ENCODE data around the gene SAMD14. TPM values are rescaled to one million over a fixed set of nuclear protein-coding genes. Genes with fewer than 3 reads are reported as not detected.

SAMD14 gene
- total and polyA plus RNA-seq, 7 experiments from 2014 or later: 0.70 to 0.78 TPM; not detected in 5

DNA sequence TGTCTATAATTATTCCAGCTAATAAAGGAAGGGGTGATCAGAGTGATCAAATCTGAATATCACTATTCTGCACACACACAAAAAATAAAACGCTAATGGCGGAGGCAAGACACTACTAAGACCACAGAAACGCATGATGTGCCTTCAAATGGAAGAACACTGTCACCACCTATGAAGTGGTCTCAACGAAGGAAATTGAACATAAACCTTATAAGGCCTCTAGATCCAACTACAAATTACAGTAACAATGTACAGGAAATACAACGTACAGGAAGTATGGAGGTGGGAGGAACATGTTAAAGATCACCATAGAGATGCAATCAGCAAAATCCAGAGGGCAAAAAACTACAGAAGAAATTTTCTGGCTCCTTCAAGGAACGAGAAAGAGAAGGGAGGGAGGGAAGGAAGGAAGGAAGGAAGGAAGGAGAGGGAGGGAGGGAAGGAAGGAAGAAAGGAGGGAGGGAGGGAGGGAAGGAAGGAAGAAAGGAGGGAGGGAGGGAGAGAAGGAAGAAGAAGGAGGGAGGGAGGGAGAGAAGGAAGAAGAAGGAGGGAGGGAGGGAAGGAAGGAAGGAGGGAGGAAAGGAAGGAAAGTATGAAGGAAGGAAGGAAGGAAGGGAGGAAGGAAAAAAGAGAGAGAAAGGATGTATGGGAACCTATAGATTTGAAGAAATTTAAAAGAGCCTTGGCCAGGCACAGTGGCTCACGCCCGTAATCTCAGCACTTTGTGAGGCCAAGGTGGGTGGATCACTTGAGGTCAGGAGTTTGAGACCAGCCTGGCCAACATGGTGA is 32.7 kb upstream of the SAMD14 start:
- H3K36me3 Mint-ChIP-seq: peaks cover 0 to 9% (median 0%) of the 10 kb centered on the region in 5 donors
- H3K4me3 Mint-ChIP-seq: peak overlapping the region; percentile 6 to 87 (median 64)
- no peak for ATAC-seq
- Histone ChIP-seq H3K27me3 (ENCODE audit: control insufficient read depth in 2 of 2, insufficient read depth in 2 of 2, low read length in 2 of 2) (no peaks in the 10 kb centered on the region), H3K4me1 (ENCODE audit: control insufficient read depth in 2 of 2, insufficient read depth in 2 of 2, low read length in 2 of 2) (peaks cover 18 to 31% of the 10 kb centered on the region in 2 donors), H3K4me3 (ENCODE audit: low read length) (no peak overlapping the region), H3K9me3 (ENCODE audit: control insufficient read depth in 2 of 3, low read length in 3 of 3) (no peaks in the 10 kb centered on the region), H3K36me3 (ENCODE audit: control insufficient read depth in 2 of 3, insufficient read depth in 3 of 3, low read length in 3 of 3) (no peaks in the 10 kb centered on the region), H3K27ac (ENCODE audit: low read depth, low read length) (peak overlapping the region; percentile 70)
- intact Hi-C loops (cut with micrococcal nuclease): no loop called here
- H3K27ac Mint-ChIP-seq: peak overlapping the region; percentile 47 to 99 (median 93)
- POLR2A ChIA-PET: interaction anchor here (0.6 to 2.6 kb wide), 9 partner anchors 9 to 68 kb away, joined by 3 to 31 read pairs (median 3); partner anchors contain the start of gene PPP1R9B
- peaks cover 22 to 39% (median 38%) of the 10 kb centered on the region in 7 donors for H3K4me1 Mint-ChIP-seq
- peaks cover 0 to 12% (median 0%) of the 10 kb centered on the region in 5 donors for H3K27me3 Mint-ChIP-seq
- CTCF ChIA-PET: interaction anchor here (0.5 to 2.8 kb wide), 15 partner anchors 8 to 227 kb away, joined by 3 to 59 read pairs (median 3); partner anchors contain the start of genes COL1A1 and PPP1R9B
- DNase-seq: peak in 4 of 9 donors; percentile 37 to 58 (median 51)
- H3K9me3 Mint-ChIP-seq: peaks cover 0 to 7% (median 0%) of the 10 kb centered on the region in 11 donors

DNA sequence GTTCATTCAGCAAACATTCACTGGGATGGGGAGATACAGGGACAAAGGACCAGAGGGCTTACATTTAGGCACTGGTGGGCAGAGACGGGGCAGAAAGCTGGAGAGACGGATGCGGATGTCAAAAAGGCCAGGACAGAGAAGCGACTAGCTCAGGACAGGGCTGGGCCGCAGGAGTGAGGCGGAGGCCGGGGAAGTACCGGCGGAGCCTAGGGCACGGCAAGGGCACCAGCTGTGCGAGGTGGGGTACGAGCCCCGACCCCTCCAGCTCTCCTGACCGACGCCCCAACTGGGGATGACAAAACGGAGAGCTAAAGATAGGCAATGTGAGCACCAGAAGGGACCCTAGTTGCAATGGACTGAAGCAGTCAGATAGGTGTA is 31.9 kb upstream of the SAMD14 start:
- H3K27ac Mint-ChIP-seq: peak overlapping the region; percentile 64 to 99 (median 97)
- intact Hi-C loops (cut with micrococcal nuclease): loop anchor here (1.0 kb wide), 5 partner anchors 11 to 67 kb away; partner anchors contain the start of gene PDK2 (in 2 of the 2)
- peak overlapping the region; percentile 66 to 87 (median 78) for H3K4me3 Mint-ChIP-seq
- peaks cover 0 to 7% (median 0%) of the 10 kb centered on the region in 11 donors for H3K9me3 Mint-ChIP-seq
- Histone ChIP-seq H3K27me3 (ENCODE audit: control insufficient read depth in 2 of 2, insufficient read depth in 2 of 2, low read length in 2 of 2) (no peaks in the 10 kb centered on the region), H3K27ac (ENCODE audit: low read depth, low read length) (peak overlapping the region; percentile 70), H3K4me3 (ENCODE audit: low read length) (peak overlapping the region; percentile 63), H3K9me3 (ENCODE audit: control insufficient read depth in 2 of 3, low read length in 3 of 3) (no peaks in the 10 kb centered on the region), H3K36me3 (ENCODE audit: control insufficient read depth in 2 of 3, insufficient read depth in 3 of 3, low read length in 3 of 3) (no peaks in the 10 kb centered on the region), H3K4me1 (ENCODE audit: control insufficient read depth in 2 of 2, insufficient read depth in 2 of 2, low read length in 2 of 2) (peaks cover 18 to 34% of the 10 kb centered on the region in 2 donors)
- DNase-seq: no peak
- ChIA-PET POLR2A (interaction anchor here (0.8 to 2.6 kb wide), 8 partner anchors 10 to 67 kb away, joined by 3 to 31 read pairs (median 6); partner anchors contain the start of gene PPP1R9B), CTCF (interaction anchor here (0.5 to 2.8 kb wide), 16 partner anchors 9 to 228 kb away, joined by 3 to 59 read pairs (median 3); partner anchors contain the start of genes COL1A1, PDK2 and PPP1R9B)
- no peak for ATAC-seq
- peaks cover 22 to 46% (median 39%) of the 10 kb centered on the region in 7 donors for H3K4me1 Mint-ChIP-seq
- peaks cover 0 to 12% (median 0%) of the 10 kb centered on the region in 5 donors for H3K27me3 Mint-ChIP-seq
- H3K36me3 Mint-ChIP-seq: peaks cover 0 to 9% (median 0%) of the 10 kb centered on the region in 5 donors

DNA sequence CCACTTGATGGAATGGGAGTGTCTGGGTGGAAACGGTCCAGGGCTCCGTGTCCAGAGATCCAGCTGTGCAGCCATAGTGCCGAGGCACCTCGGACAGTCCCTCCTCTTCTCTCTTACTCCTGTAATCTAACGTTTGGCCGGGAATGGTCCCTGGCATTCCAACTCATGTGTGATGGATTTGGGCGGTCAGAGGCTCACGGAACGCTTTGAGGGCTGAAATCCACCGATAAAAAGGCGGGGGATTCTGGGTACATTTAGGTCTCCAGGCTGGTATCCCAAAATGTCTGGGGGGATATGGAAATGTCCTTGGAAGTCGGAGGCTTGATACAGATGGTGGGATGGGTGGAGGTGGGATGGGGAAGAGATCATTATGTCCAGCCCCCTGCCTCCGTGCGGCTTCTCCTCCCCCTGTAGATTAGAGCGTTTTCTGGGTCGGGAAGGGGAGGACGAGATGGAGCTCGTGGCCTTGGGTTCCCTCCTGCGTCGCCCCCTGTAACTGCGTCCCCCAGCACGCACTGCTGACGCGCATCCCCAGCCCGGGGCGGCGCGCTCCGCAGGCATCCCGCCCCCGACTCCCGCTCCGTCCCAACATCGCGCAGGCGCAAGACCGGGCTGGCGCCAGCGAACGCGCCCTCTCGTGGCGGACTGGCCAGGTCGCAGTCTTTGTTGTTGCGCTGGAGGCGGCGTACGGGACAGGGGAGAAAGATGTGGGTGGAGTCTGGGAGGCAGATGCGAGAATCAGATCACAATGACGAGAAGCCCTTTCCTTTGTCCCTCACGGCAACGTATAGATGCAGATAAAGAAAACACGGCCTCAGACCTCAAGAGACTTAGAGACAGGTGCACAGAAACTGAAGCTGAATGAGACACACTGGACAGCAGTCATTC is 31.3 kb upstream of the SAMD14 start:
- H3K27ac ChIP-seq (ENCODE audit: low read depth, low read length): peak overlapping the region; percentile 70
- H3K27ac Mint-ChIP-seq: peak overlapping the region; percentile 64 to 99 (median 97)
- H3K27me3 ChIP-seq (ENCODE audit: control insufficient read depth in 2 of 2, insufficient read depth in 2 of 2, low read length in 2 of 2): no peaks in the 10 kb centered on the region
- no peaks in the 10 kb centered on the region for H3K9me3 ChIP-seq (ENCODE audit: control insufficient read depth in 2 of 3, low read length in 3 of 3)
- H3K9me3 Mint-ChIP-seq: peaks cover 0 to 7% (median 0%) of the 10 kb centered on the region in 11 donors
- POLR2A ChIA-PET: interaction anchor here (1.1 to 2.6 kb wide), 7 partner anchors 10 to 67 kb away, joined by 3 to 31 read pairs (median 7); partner anchors contain the start of gene PPP1R9B
- DNase-seq (peak; percentile 89 to 98 (median 93)), ATAC-seq (peak; percentile 99)
- H3K36me3 Mint-ChIP-seq: peaks cover 0 to 9% (median 0%) of the 10 kb centered on the region in 5 donors
- H3K4me1 Mint-ChIP-seq: peaks cover 22 to 47% (median 39%) of the 10 kb centered on the region in 7 donors
- intact Hi-C loops (cut with micrococcal nuclease): loop anchor here (1.0 kb wide), 5 partner anchors 10 to 66 kb away; partner anchors contain the start of gene PDK2 (in 2 of the 2)
- H3K36me3 ChIP-seq (ENCODE audit: control insufficient read depth in 2 of 3, insufficient read depth in 3 of 3, low read length in 3 of 3): no peaks in the 10 kb centered on the region
- CTCF ChIA-PET: interaction anchor here (0.7 to 2.8 kb wide), 17 partner anchors 8 to 228 kb away, joined by 3 to 59 read pairs (median 3); partner anchors contain the start of genes PDK2 and PPP1R9B
- H3K4me3 ChIP-seq (ENCODE audit: low read length): peak overlapping the region; percentile 63
- H3K27me3 Mint-ChIP-seq: peaks cover 0 to 12% (median 0%) of the 10 kb centered on the region in 5 donors
- peaks cover 18 to 34% of the 10 kb centered on the region in 2 donors for H3K4me1 ChIP-seq (ENCODE audit: control insufficient read depth in 2 of 2, insufficient read depth in 2 of 2, low read length in 2 of 2)
- peak overlapping the region; percentile 66 to 87 (median 78) for H3K4me3 Mint-ChIP-seq

DNA sequence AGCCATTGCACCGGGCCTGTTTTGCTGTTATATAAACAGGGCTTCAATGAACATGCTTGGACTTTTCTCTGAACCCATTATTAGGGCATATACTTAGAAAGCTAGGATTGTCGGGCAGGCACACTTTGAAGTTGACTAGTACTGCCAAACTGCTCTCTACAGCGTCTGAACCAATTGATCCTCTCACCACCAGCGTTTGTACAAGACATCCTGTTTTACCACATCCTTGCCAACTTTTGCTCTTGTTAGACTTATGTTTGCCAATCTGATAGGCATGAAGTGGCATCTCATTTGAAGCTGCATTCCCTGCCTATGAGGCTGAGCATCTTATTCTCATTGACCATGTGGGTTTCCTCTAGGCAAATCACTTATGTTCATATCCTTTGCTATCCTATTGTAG is 27.9 kb upstream of the SAMD14 start:
- Mint-ChIP-seq H3K4me3 (peak overlapping the region in 5 of 10 donors; percentile 4 to 54 (median 50)), H3K27ac (peak overlapping the region in 5 of 9 donors; percentile 17 to 79 (median 24)), H3K9me3 (peaks cover 0 to 7% (median 0%) of the 10 kb centered on the region in 11 donors), H3K27me3 (peaks cover 0 to 12% (median 0%) of the 10 kb centered on the region in 5 donors), H3K4me1 (peaks cover 24 to 61% (median 47%) of the 10 kb centered on the region in 7 donors), H3K36me3 (peaks cover 0 to 9% (median 0%) of the 10 kb centered on the region in 5 donors)
- Histone ChIP-seq H3K27ac (ENCODE audit: low read depth, low read length) (no peak overlapping the region), H3K36me3 (ENCODE audit: control insufficient read depth in 2 of 3, insufficient read depth in 3 of 3, low read length in 3 of 3) (no peaks in the 10 kb centered on the region), H3K27me3 (ENCODE audit: control insufficient read depth in 2 of 2, insufficient read depth in 2 of 2, low read length in 2 of 2) (no peaks in the 10 kb centered on the region), H3K4me1 (ENCODE audit: control insufficient read depth in 2 of 2, insufficient read depth in 2 of 2, low read length in 2 of 2) (peaks cover 18 to 37% of the 10 kb centered on the region in 2 donors), H3K9me3 (ENCODE audit: control insufficient read depth in 2 of 3, low read length in 3 of 3) (no peaks in the 10 kb centered on the region), H3K4me3 (ENCODE audit: low read length) (no peak overlapping the region)
- DNase-seq: peak in 1 of 9 donors; percentile 29
- POLR2A ChIA-PET: interaction anchor here (1.0 to 1.5 kb wide), 5 partner anchors 10 to 469 kb away, joined by 3 to 5 read pairs (median 3); partner anchors contain the start of gene SAMD14
- no peak for ATAC-seq
- CTCF ChIA-PET: interaction anchor here (1.2 to 4.9 kb wide), 3 partner anchors 8 to 40 kb away, joined by 4 to 30 read pairs (median 4); no protein-coding TSS in a partner anchor
- intact Hi-C loops (cut with micrococcal nuclease): no loop called here

- intact Hi-C loops (cut with micrococcal nuclease): no loop called here
- Mint-ChIP-seq H3K27ac (peak overlapping the region in 7 of 9 donors; percentile 9 to 82 (median 65)), H3K4me1 (peaks cover 8 to 43% (median 39%) of the 10 kb centered on the region in 7 donors), H3K4me3 (peak overlapping the region in 1 of 10 donors; percentile 17), H3K27me3 (peaks cover 0 to 6% (median 0%) of the 10 kb centered on the region in 5 donors), H3K9me3 (no peaks in the 10 kb centered on the region), H3K36me3 (peaks cover 0 to 3% (median 0%) of the 10 kb centered on the region in 5 donors)
- peaks cover 18 to 33% of the 10 kb centered on the region in 2 donors for H3K4me1 ChIP-seq (ENCODE audit: control insufficient read depth in 2 of 2, insufficient read depth in 2 of 2, low read length in 2 of 2)
- ChIA-PET CTCF (interaction anchor here (4.9 kb wide), 1 partner anchor 15 kb away, joined by 30 read pairs; no protein-coding TSS in a partner anchor), POLR2A (interaction anchor here (1.0 to 1.1 kb wide), 2 partner anchors 18 to 23 kb away, joined by 3 read pairs; no protein-coding TSS in a partner anchor)
- ATAC-seq: no peak
- no peak overlapping the region for H3K4me3 ChIP-seq (ENCODE audit: low read length)
- peaks cover 0 to 4% (median 0%) of the 10 kb centered on the region in 3 experiments for H3K36me3 ChIP-seq (ENCODE audit: control insufficient read depth in 2 of 3, insufficient read depth in 3 of 3, low read length in 3 of 3)
- H3K27me3 ChIP-seq (ENCODE audit: control insufficient read depth in 2 of 2, insufficient read depth in 2 of 2, low read length in 2 of 2): no peaks in the 10 kb centered on the region
- H3K9me3 ChIP-seq (ENCODE audit: control insufficient read depth in 2 of 3, low read length in 3 of 3): no peaks in the 10 kb centered on the region
- no peak overlapping the region for H3K27ac ChIP-seq (ENCODE audit: low read depth, low read length)
- DNase-seq: no peak
Observed at GRCh38 chr17:50155115-50155819, 25.3 kb upstream of the SAMD14 start.

Data from naive thymus-derived CD4-positive, alpha-beta T cell (primary cell).